NCI-H526 treated with DMSO at 0.1 percent for 48 hours (cell line): ENCODE data around the gene PROCA1.

Experiments
- DNase-seq: peaks from one replicate; lab custom pipeline; 2025; lab: John Stamatoyannopoulos, UW

Gene PROCA1

GRCh38 chr17:28707339-28707720 is 4.4 kb downstream of the PROCA1 start:
- no peak for DNase-seq

DNA sequence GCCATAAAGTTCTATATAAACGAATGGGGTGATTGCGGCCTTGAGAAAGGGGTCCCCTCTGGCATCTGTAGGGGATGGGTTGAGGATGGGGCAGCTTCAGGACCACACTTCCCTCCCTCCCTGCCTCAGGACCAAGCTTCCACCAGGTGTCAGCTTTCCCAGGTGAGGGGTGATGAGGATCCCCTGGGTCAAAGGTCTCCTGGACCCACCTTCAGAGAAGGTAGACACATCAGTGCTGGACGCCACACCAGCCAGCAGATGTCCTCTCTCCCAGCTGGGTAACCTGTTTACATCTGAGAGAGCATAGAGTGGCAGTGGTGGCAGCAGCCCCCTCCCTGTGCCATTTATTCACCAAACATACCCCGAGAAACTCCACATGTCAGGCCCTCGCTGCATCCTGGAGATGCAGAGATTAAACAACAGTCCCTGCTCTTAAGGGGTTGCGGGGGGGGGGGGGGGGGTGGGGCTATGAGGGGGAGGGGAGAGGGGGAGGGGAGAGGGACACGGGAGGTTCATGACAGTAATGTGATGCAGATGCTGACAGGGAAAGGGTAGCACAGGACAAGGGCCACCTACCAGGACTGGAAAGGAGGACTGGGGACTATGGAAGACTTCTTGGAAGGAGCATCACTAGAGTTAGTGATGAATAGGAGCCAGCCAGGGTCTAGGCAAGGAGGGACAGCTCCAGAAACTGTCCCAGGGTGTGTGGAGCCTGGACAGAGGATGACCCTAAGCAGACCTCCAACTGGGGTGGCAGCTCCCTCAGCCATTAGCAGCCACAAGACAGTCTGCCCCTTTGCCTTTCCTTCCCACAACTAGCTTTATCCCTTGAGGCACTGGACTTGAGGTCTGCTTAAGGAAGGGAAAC is 5.0 kb downstream of the PROCA1 start:
- no peak for DNase-seq

DNA sequence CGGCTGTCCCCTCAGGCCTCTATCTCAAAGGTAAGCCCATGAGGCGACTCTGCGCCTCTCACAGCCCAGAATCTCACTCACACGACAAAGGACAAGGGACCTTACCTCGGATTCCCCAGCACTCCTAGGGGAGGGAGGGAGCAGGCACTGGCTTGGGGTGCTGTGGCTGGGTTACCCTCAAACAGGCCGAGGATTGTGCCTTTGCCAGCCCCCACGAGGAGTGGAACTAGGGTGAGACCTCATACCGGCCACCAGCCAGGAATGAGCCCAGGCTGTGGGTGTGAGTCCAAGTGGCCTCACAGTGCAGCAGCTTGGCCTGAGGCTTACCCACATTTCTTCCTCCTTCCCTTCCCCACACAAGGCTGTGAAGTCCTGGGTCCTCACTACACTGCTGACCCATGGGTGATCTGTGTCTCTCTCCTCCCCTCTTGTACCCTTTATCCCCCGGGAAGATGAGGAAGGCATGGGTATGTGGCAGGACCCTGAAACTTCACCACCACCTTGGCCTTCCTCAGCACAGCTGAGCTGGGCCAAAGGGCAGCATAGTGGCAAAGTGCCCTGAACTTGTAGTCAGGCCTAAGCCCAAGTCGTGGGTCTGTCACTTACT is 5.9 kb downstream of the PROCA1 start:
- no peak for DNase-seq

- no peak for DNase-seq
These were observed 6.5 kb downstream of the PROCA1 start for GRCh38 chr17:28705074-28705659.

- DNase-seq, result no peak
These were observed 7.3 kb downstream of the PROCA1 start for GRCh38 chr17:28704219-28704858.

DNA sequence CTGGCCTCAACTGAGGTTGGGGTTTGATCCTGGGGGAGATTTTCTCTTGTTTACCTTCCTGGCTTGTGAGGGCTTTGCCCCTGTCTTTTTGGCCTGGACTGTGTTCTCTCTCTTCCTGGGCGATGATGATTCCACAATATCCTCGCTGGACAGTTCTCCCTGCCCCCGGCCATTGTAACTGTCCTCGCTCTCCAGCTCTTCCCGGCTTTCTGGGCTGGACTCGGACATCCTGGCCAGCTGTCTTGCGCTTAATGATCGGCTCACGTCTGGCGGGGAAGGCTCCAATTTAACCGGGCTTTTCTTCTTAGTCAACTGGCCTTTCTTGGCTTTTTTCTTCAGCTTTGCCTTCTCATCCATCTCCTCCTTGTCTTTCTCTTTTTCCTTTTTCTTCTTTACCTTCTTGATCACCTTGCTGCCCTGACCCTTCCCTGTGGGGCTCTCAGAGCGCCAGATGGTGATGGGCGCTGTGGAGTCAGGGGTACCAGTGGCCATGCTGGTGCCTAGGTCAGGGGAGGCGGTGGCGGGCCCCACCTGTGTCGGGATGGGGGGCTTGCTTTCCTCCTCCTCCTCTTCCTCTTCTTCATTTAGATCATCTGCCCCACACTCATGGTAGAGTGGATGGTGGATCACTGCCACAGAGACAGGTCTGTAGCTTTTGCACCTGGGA is 8.0 kb downstream of the PROCA1 start:
- DNase-seq, result no peak

- DNase-seq, result no peak
These were observed 8.9 kb downstream of the PROCA1 start for GRCh38 chr17:28702752-28703150.

DNA sequence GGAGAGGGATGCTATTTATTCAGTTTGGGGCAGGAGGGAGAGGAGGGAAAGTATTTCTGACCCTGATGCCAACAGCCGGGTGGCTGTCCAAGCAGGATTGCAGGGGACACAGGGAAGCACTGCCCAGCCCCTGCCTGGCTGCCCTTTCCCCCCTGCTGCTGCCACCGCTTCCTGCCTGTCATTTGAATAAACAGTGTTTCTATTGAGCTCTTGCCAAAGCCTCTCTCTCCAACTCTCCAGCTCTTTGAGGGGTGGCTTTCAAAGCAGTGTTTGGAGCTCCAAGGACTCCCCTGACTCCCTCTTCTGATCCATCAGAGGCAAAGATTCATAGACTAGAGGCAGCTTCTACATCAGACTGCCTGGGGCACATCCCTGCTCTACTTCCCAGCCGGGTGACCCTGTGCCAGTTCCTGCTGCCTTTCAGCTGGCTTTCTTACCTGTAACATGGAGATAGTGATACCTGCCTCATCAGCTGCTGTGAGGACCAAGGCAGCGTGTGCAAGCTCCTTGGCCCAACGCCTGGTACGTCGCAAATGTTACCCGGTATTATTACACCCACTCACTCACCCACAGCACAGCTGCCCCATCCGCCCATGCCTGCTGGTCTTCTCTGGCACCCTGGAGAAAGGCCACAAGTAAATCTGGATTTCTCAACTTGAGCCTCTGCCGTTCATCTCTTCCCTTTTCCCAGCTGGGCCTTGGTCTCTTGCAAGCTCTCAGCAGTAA is 9.5 kb downstream of the PROCA1 start:
- DNase-seq, result no peak

GRCh38 chr17:28700830-28701492 is 10.7 kb downstream of the PROCA1 start:
- no peak for DNase-seq

DNA sequence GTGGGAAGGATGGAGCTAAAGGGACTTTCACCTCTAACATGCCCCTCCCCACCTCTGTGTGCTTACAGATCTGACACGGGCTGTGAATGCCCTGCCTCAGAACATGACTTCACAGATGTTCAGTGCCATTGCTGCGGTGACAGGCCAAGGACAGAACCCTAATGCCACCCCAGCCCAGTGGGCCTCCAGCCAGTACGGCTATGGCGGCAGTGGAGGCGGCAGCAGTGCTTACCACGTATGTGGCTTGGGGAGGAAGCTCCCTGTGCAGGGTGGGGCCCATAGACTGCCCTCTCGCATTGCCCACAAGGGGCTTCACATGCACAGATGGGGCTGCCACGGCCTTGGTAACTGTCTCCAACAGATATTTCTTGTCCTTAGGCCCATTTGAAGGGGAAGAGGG is 11.4 kb downstream of the PROCA1 start:
- DNase-seq, result no peak

GRCh38 chr17:28698253-28698941 is 13.3 kb downstream of the PROCA1 start:
- peak; percentile 96 for DNase-seq

GRCh38 chr17:28693869-28694268 is 17.8 kb downstream of the PROCA1 start:
- DNase-seq, result no peak

DNA sequence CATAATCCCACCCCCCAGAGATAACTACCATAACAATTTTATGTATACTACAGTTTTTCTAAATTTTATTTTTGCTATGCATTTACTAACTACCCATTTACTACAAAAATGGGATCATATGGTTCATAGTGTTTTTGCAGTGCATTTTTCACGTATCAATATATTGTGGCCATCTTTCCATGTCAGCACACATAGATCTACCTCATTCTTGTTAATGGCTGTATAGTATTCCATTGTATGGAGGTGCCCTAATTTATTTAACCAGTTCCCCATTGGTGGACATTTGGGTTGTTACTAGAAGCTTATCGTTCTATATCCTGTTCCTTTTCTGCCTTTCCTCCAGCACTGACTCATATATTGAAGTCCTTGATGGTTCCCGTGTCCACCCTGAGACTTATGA is 22.7 kb downstream of the PROCA1 start:
- DNase-seq, result no peak

GRCh38 chr17:28688481-28688880 is 23.2 kb downstream of the PROCA1 start:
- DNase-seq, result no peak

GRCh38 chr17:28686296-28686695 is 25.4 kb downstream of the PROCA1 start:
- no peak for DNase-seq

DNA sequence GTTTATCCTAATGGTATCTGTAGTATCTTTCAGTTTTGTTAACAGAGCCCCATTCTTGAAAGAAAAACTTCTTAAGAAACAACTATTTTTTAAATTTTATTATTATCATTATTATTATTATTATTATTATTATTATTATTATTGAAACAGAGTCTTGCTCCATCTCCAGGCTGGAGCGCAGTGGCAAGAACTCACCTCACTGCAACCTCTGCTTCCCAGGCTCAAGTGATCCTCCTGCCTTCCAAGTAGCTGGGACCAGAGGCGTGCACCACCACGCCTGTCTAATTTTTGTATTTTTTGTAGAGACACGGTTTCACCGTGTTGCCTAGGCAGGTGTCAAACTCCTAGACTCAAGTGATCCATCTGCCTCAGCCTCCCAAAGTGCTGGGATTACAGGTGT is 26.3 kb downstream of the PROCA1 start:
- DNase-seq, result no peak

GRCh38 chr17:28684963-28685362 is 26.7 kb downstream of the PROCA1 start:
- peak; percentile 14 for DNase-seq

GRCh38 chr17:28682655-28683054 is 29.0 kb downstream of the PROCA1 start:
- DNase-seq, result no peak

GRCh38 chr17:28675980-28676379 is 35.7 kb downstream of the PROCA1 start:
- peak; percentile 93 for DNase-seq

- DNase-seq, result no peak
These were observed 36.2 kb downstream of the PROCA1 start for GRCh38 chr17:28675490-28675889.
